Globus pallidus (tissue), 1 donor: ENCODE data around the gene FOXC2.

Experiments used
- DNase-seq: peaks from one replicate; pipeline ENCODE4 v3.0.0-alpha.2; 2015; ENCODE audit warnings: low spot score

The FOXC2 gene

GRCh38 chr16:86590501-86591144 is 24.0 kb downstream of the FOXC2 start:
- DNase-seq = no peak

GRCh38 chr16:86591270-86591669 is 24.6 kb downstream of the FOXC2 start:
- no peak for DNase-seq

GRCh38 chr16:86593913-86594620 is 27.4 kb downstream of the FOXC2 start:
- no peak for DNase-seq

GRCh38 chr16:86594721-86595120 is 28.1 kb downstream of the FOXC2 start:
- DNase-seq = no peak

GRCh38 chr16:86595983-86596605 is 29.5 kb downstream of the FOXC2 start:
- DNase-seq = no peak

GRCh38 chr16:86597126-86597879 is 30.7 kb downstream of the FOXC2 start:
- no peak for DNase-seq

- no peak for DNase-seq
Measured at GRCh38 chr16:86597880-86598606, 31.4 kb downstream of the FOXC2 start.

- no peak for DNase-seq
Measured at GRCh38 chr16:86598607-86599565, 32.3 kb downstream of the FOXC2 start.

GRCh38 chr16:86601356-86601755 is 34.7 kb downstream of the FOXC2 start:
- no peak for DNase-seq

- DNase-seq = no peak
Measured at GRCh38 chr16:86602521-86602920, 35.9 kb downstream of the FOXC2 start.

- DNase-seq = peak; percentile 11
Measured at GRCh38 chr16:86604436-86605193, 38.0 kb downstream of the FOXC2 start.

GRCh38 chr16:86605950-86606349 is 39.3 kb downstream of the FOXC2 start:
- no peak for DNase-seq

- DNase-seq = no peak
Measured at GRCh38 chr16:86608301-86608747, 41.7 kb downstream of the FOXC2 start.

GRCh38 chr16:86609115-86609514 is 42.5 kb downstream of the FOXC2 start:
- DNase-seq = no peak

GRCh38 chr16:86609661-86610060 is 43.0 kb downstream of the FOXC2 start:
- no peak for DNase-seq

GRCh38 chr16:86610779-86611524 is 44.3 kb downstream of the FOXC2 start:
- DNase-seq = no peak

- no peak for DNase-seq
Measured at GRCh38 chr16:86611525-86611855, 44.9 kb downstream of the FOXC2 start.

GRCh38 chr16:86611941-86612340 is 45.3 kb downstream of the FOXC2 start:
- no peak for DNase-seq

GRCh38 chr16:86614699-86615098 is 48.1 kb downstream of the FOXC2 start:
- no peak for DNase-seq
